Measurements from ENCODE around the gene HDAC5. TPM values are rescaled to one million over a fixed set of nuclear protein-coding genes. Genes with fewer than 3 reads are reported as not detected.

HDAC5 gene
- total RNA-seq, 2 experiments from 2014 or later = 31.4 to 41.5 TPM

DNA sequence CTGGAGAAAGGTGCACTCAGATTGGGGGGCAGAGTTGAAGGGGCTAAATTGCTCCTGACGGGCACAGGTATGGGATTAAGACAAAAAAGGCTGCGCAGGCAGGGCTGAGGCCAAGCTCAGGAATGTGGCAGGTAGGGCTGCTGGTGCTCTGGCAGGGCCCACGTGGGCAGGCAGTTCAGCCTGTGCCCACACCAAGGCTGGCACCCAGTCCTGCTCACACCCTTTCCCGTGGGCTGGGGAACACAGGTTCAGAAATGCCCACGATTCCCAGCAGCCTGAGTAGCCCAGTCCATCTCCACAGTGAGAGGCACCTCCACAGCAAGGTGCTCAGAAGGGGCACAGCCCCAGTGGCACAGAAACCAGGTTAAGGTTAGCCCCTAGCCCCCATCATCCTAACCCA lies 4.4 kb downstream of the HDAC5 start:
- BruUV-seq (replicated peaks) = no TSS peak
- intact Hi-C loops (cut with micrococcal nuclease; ENCODE audit: unreplicated experiment) = no loop called here
- H3K4me2 ChIP-seq (ENCODE audit: low read length) = no peak overlapping the region
- H3K36me3 ChIP-seq (ENCODE audit: insufficient read depth, low read length) = peaks cover 5% of the 10 kb centered on the region; the same call in 1 of the 2 replicates
- H3K9me3 ChIP-seq (ENCODE audit: low read length) = no peaks in the 10 kb centered on the region
- H2AFZ ChIP-seq (ENCODE audit: low read length) = no peak overlapping the region
- POLR2A ChIA-PET = no interaction called here
- no peak for DNase-seq (ENCODE audit: low spot score)
- no peaks in the 10 kb centered on the region; the same call in 1 of the 2 replicates for H4K20me1 ChIP-seq (ENCODE audit: insufficient read depth, low read length)
- peaks cover 7% of the 10 kb centered on the region; the same call in 1 of the 2 replicates for H3K79me2 ChIP-seq (ENCODE audit: insufficient read depth, low read depth, low read length)
- no peak overlapping the region for H3K27ac ChIP-seq (ENCODE audit: low read depth, low read length, poor library complexity, severe bottlenecking)
- CTCF ChIA-PET (ENCODE audit: unreplicated experiment) = no interaction called here
- H3K9me2 ChIP-seq (ENCODE audit: insufficient read depth, low read length) = no peaks in the 10 kb centered on the region
- peaks cover 17% of the 10 kb centered on the region for H3K4me1 ChIP-seq (ENCODE audit: insufficient read depth, low read length, poor library complexity, severe bottlenecking)
- no peak overlapping the region for H3K4me3 ChIP-seq (ENCODE audit: low read depth, low read length, poor library complexity, severe bottlenecking)
- TF ChIP-seq EZH2phosphoT487 (IDR thresholded peaks at IDR 0.05; ENCODE audit: borderline replicate concordance, low read depth, low read length) = no peak

DNA sequence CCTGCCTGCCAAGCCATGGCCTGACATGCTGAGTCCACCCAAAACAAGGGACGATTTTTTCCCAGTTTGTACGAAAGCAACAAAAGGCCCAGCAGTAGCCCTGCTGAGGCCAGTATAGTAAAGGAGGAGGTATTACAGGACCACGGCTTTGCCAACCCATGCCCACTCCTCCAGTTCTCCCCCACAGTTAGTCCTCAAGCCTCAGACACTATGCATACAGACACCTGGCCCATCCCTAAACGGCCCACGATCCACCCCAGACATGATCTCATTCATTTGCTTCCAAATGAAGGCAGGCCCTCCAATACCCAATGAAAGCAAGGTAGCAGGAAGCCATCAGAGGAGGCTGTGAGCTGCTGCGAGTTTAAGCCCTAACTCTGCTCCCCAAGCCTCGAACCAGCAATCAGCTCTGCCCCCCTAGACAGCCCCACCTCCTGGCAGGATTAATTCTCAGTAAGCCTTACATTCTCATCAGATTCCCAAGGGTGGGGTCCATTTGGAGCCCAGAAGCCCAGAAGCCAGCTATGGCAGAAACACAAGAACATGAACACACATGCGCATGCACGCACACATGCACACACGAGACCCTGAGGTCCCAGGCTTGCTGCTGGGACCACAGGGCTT lies 4.9 kb downstream of the HDAC5 start:
- DNase-seq (ENCODE audit: low spot score) = no peak
- POLR2A ChIA-PET = no interaction called here
- H3K36me3 ChIP-seq (ENCODE audit: insufficient read depth, low read length) = peaks cover 5% of the 10 kb centered on the region; the same call in 1 of the 2 replicates
- no peaks in the 10 kb centered on the region; the same call in 1 of the 2 replicates for H4K20me1 ChIP-seq (ENCODE audit: insufficient read depth, low read length)
- no peak overlapping the region for H3K27ac ChIP-seq (ENCODE audit: low read depth, low read length, poor library complexity, severe bottlenecking)
- TF ChIP-seq, protein P1, sequence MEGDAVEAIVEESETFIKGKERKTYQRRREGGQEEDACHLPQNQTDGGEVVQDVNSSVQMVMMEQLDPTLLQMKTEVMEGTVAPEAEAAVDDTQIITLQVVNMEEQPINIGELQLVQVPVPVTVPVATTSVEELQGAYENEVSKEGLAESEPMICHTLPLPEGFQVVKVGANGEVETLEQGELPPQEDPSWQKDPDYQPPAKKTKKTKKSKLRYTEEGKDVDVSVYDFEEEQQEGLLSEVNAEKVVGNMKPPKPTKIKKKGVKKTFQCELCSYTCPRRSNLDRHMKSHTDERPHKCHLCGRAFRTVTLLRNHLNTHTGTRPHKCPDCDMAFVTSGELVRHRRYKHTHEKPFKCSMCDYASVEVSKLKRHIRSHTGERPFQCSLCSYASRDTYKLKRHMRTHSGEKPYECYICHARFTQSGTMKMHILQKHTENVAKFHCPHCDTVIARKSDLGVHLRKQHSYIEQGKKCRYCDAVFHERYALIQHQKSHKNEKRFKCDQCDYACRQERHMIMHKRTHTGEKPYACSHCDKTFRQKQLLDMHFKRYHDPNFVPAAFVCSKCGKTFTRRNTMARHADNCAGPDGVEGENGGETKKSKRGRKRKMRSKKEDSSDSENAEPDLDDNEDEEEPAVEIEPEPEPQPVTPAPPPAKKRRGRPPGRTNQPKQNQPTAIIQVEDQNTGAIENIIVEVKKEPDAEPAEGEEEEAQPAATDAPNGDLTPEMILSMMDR (conservative IDR thresholded peaks at IDR 0.05; ENCODE audit: low read length) = no peak
- TF ChIP-seq EZH2phosphoT487 (IDR thresholded peaks at IDR 0.05; ENCODE audit: borderline replicate concordance, low read depth, low read length) = no peak
- H2AFZ ChIP-seq (ENCODE audit: low read length) = no peak overlapping the region
- H3K9me2 ChIP-seq (ENCODE audit: insufficient read depth, low read length) = no peaks in the 10 kb centered on the region
- intact Hi-C loops (cut with micrococcal nuclease; ENCODE audit: unreplicated experiment) = no loop called here
- H3K4me1 ChIP-seq (ENCODE audit: insufficient read depth, low read length, poor library complexity, severe bottlenecking) = peaks cover 16% of the 10 kb centered on the region
- H3K79me2 ChIP-seq (ENCODE audit: insufficient read depth, low read depth, low read length) = peaks cover 7% of the 10 kb centered on the region; the same call in 1 of the 2 replicates
- H3K9me3 ChIP-seq (ENCODE audit: low read length) = no peaks in the 10 kb centered on the region
- CTCF ChIA-PET (ENCODE audit: unreplicated experiment) = no interaction called here
- H3K4me3 ChIP-seq (ENCODE audit: low read depth, low read length, poor library complexity, severe bottlenecking) = no peak overlapping the region
- no peak overlapping the region for H3K4me2 ChIP-seq (ENCODE audit: low read length)
- BruUV-seq (replicated peaks) = no TSS peak

DNA sequence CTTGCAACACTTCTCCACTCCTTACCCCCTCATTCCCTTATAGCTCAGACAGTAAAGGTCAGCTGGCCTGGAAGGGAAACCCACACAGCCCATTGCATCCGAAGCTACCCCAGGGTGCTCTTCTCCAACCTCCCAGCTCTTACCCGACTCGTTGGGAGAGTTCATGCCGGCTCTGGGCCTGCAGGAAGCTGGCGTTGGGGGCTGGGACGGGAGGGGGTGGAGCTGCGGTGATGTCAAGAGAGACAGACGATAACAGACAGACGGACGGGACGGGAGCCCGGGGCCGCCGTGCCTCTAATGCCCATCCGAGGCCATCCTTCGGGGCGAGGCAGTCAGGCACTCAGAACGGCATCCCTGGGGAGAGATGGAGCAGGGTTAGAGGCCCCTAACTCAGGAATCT lies 6.1 kb downstream of the HDAC5 start:
- Histone ChIP-seq H2AFZ (ENCODE audit: low read length) (no peak overlapping the region), H3K36me3 (ENCODE audit: insufficient read depth, low read length) (peaks cover 5% of the 10 kb centered on the region; the same call in 1 of the 2 replicates), H3K27ac (ENCODE audit: low read depth, low read length, poor library complexity, severe bottlenecking) (no peak overlapping the region), H3K4me3 (ENCODE audit: low read depth, low read length, poor library complexity, severe bottlenecking) (no peak overlapping the region), H3K9me2 (ENCODE audit: insufficient read depth, low read length) (no peaks in the 10 kb centered on the region), H3K9me3 (ENCODE audit: low read length) (no peaks in the 10 kb centered on the region), H3K79me2 (ENCODE audit: insufficient read depth, low read depth, low read length) (peaks cover 7% of the 10 kb centered on the region; the same call in 1 of the 2 replicates), H4K20me1 (ENCODE audit: insufficient read depth, low read length) (no peaks in the 10 kb centered on the region; the same call in 1 of the 2 replicates), H3K4me2 (ENCODE audit: low read length) (no peak overlapping the region), H3K4me1 (ENCODE audit: insufficient read depth, low read length, poor library complexity, severe bottlenecking) (peaks cover 16% of the 10 kb centered on the region)
- BruUV-seq (replicated peaks) = no TSS peak
- intact Hi-C loops (cut with micrococcal nuclease; ENCODE audit: unreplicated experiment) = no loop called here
- POLR2A ChIA-PET = no interaction called here
- no peak for DNase-seq (ENCODE audit: low spot score)
- TF ChIP-seq, protein P1 (conservative IDR thresholded peaks at IDR 0.05; ENCODE audit: low read length) = no peak
- TF ChIP-seq EZH2phosphoT487 (IDR thresholded peaks at IDR 0.05; ENCODE audit: borderline replicate concordance, low read depth, low read length) = no peak
- CTCF ChIA-PET (ENCODE audit: unreplicated experiment) = no interaction called here

Measured in OCI-LY7 (cell line).